Lower leg skin (tissue), 4 donors: Measurements from ENCODE around the gene NDUFA5. TPM values are rescaled to one million over a fixed set of nuclear protein-coding genes. Genes with fewer than 3 reads are reported as not detected.

ENCODE experiments used
- DNase-seq, 2 donors: peaks; one replicate each; pipeline ENCODE4 v3.0.0-alpha.2; 2019; ENCODE audit warnings: low spot score in 2 of 2
- H3K4me3 ChIP-seq: fragments of 200-600 bp; sonication (generic); 2 replicates; pipeline ENCODE4 v1.5.1; 2017; ENCODE audit warnings: mild to moderate bottlenecking, low read depth; ENCODE audit not compliant: poor library complexity, severe bottlenecking
- CTCF ChIP-seq, 3 donors: fragments of 450-650 bp; IDR thresholded peaks; one replicate each; pipeline ENCODE4 v1.5.1; 2016; ENCODE audit warnings: antibody characterized with exemption in 3 of 3, mild to moderate bottlenecking in 3 of 3, moderate library complexity in 2 of 3
- POLR2A ChIP-seq, 2 donors: fragments of 450-650 bp; IDR thresholded peaks; one replicate each; pipeline ENCODE4 v1.6.1; 2016 to 2017; ENCODE audit warnings: antibody characterized with exemption in 2 of 2, mild to moderate bottlenecking in 1 of 2, moderate library complexity in 1 of 2
- WGBS, 2 donors: methylation state at CpG; one replicate each; pipeline ENCODE4 v1.1.5; 2018; 5-methylcytosine and 5-hydroxymethylcytosine counted together
- intact Hi-C: fragments of 100-400 bp; cut with DNase I; formaldehyde crosslinking; loops from one replicate; pipeline ENCODE4 v1.15.0; 2023; ENCODE audit warnings: low total_unique reads
- total RNA-seq, 4 donors: library from RNA; depleted of rRNA; stranded (reverse); fragments of >200 nt; gene quantifications; one replicate each; pipeline ENCODE4 v1.1.0, GENCODE V29; 2016

Gene NDUFA5
- total RNA-seq: 10 to 100 TPM; 24.9 to 41.9 (median 26.6) TPM

- 0% methylated on average over 40 of the region's 40 CpGs for WGBS, 2 donors
- TF ChIP-seq POLR2A (IDR thresholded peaks at IDR 0.05): no peak
- TF ChIP-seq CTCF (IDR thresholded peaks at IDR 0.05): no peak
- DNase-seq: peak; percentile 98 to 99
- peak within 1 kb of the TSS; percentile 98 for H3K4me3 ChIP-seq
- intact Hi-C loops: no loop called here
These were observed at the start of gene NDUFA5 for GRCh38 chr7:123557398-123558288. NDUFA5 (minus strand) TSS chr7:123557818; CDS start chr7:123557795, 23 bp downstream.

- TF ChIP-seq POLR2A (IDR thresholded peaks at IDR 0.05) (no peak), CTCF (IDR thresholded peaks at IDR 0.05) (no peak)
- no peak for DNase-seq
- WGBS, 2 donors: 43 to 50% methylated on average over 3 of the region's 3 CpGs
- intact Hi-C loops: no loop called here
- no peak overlapping the region for H3K4me3 ChIP-seq
These were observed 47.1 kb upstream of the NDUFA5 start for GRCh38 chr7:123604739-123605138.

- H3K4me3 ChIP-seq: no peak overlapping the region
- no peak for DNase-seq
- 84 to 86% methylated on average over 3 of the region's 3 CpGs for WGBS, 2 donors
- intact Hi-C loops: no loop called here
- TF ChIP-seq CTCF (IDR thresholded peaks at IDR 0.05) (no peak), POLR2A (IDR thresholded peaks at IDR 0.05) (no peak)
These were observed 45.0 kb upstream of the NDUFA5 start for GRCh38 chr7:123602648-123603047.

- no peak within 1 kb of the TSS for H3K4me3 ChIP-seq
- DNase-seq: no peak
- intact Hi-C loops: no loop called here
- no peak for TF ChIP-seq POLR2A (IDR thresholded peaks at IDR 0.05)
- no peak for TF ChIP-seq CTCF (IDR thresholded peaks at IDR 0.05)
- 46 to 53% methylated on average over 4 of the region's 4 CpGs for WGBS, 2 donors
These were observed 43.9 kb upstream of the NDUFA5 start, which contains the start of gene ASB15 for GRCh38 chr7:123601530-123601929. ASB15 (plus strand) TSS chr7:123601821; CDS start chr7:123614503, 12,682 bp downstream.

- DNase-seq: no peak
- 51% methylated on average over 3 of the region's 3 CpGs for WGBS, 2 donors
- intact Hi-C loops: no loop called here
- TF ChIP-seq CTCF (IDR thresholded peaks at IDR 0.05) (no peak), POLR2A (IDR thresholded peaks at IDR 0.05) (no peak)
- no peak overlapping the region for H3K4me3 ChIP-seq
These were observed 43.3 kb upstream of the NDUFA5 start for GRCh38 chr7:123600876-123601275.
